ENCODE data around the gene C10orf105.

C10orf105 gene

GRCh38 chr10:71718165-71718698 lies 1.3 kb downstream of the C10orf105 start:
- Histone ChIP-seq H3K36me3 (ENCODE audit: control insufficient read depth in 2 of 2, insufficient read depth in 1 of 2, low read length in 2 of 2) (no peaks in the 10 kb centered on the region), H3K9me3 (ENCODE audit: control insufficient read depth, insufficient read depth, low read depth, low read length) (no peaks in the 10 kb centered on the region), H3K27ac (ENCODE audit: extremely low read depth, low read depth, low read length) (no peak overlapping the region), H3K4me1 (ENCODE audit: control insufficient read depth, insufficient read depth, low read length) (no peaks in the 10 kb centered on the region), H3K4me3 (ENCODE audit: low read depth, low read length) (no peak overlapping the region)
- POLR2A ChIA-PET: no interaction called here
- CTCF ChIA-PET: interaction anchor here (1.1 kb wide), 1 partner anchor 9 kb away, joined by 4 read pairs; no protein-coding TSS in a partner anchor
- TF ChIP-seq REST (tag by site-specific recombination; IDR thresholded peaks at IDR 0.05): no peak
- TF ChIP-seq ZNF580 (tag by site-specific recombination; IDR thresholded peaks at IDR 0.05): no peak
- no peak for TF ChIP-seq ZFP41 (tag by site-specific recombination; IDR thresholded peaks at IDR 0.05; ENCODE audit: borderline replicate concordance)
- no peak for TF ChIP-seq ZBTB1 (tag by site-specific recombination; IDR thresholded peaks at IDR 0.05)
- TF ChIP-seq ZBTB10 (tag by site-specific recombination; IDR thresholded peaks at IDR 0.05): no peak
- TF ChIP-seq ZNF214 (tag by site-specific recombination; IDR thresholded peaks at IDR 0.05; ENCODE audit: borderline replicate concordance): no peak
- TF ChIP-seq ZBTB7A (tag by site-specific recombination; IDR thresholded peaks at IDR 0.05; ENCODE audit: low read depth): no peak
- TF ChIP-seq RBAK (tag by site-specific recombination; IDR thresholded peaks at IDR 0.05): no peak
- no peak for TF ChIP-seq ZNF777 (tag by site-specific recombination; IDR thresholded peaks at IDR 0.05; ENCODE audit: borderline replicate concordance)
- TF ChIP-seq ZNF843 (tag by site-specific recombination; IDR thresholded peaks at IDR 0.05): no peak
- TF ChIP-seq ZNF280D (tag by site-specific recombination; IDR thresholded peaks at IDR 0.05): no peak

GRCh38 chr10:71717551-71717951 lies 2.0 kb downstream of the C10orf105 start:
- CTCF ChIA-PET: interaction anchor here (0.9 to 1.2 kb wide), 2 partner anchors 9 kb away, joined by 4 to 5 read pairs; no protein-coding TSS in a partner anchor

More at GRCh38 chr10:71717551-71717951, 2.0 kb downstream of the C10orf105 start:
- Histone ChIP-seq H3K4me1 (ENCODE audit: control insufficient read depth, insufficient read depth, low read length) (no peaks in the 10 kb centered on the region), H3K4me3 (ENCODE audit: low read depth, low read length) (no peak overlapping the region), H3K27ac (ENCODE audit: extremely low read depth, low read depth, low read length) (no peak overlapping the region), H3K36me3 (ENCODE audit: control insufficient read depth in 2 of 2, insufficient read depth in 1 of 2, low read length in 2 of 2) (no peaks in the 10 kb centered on the region), H3K9me3 (ENCODE audit: control insufficient read depth, insufficient read depth, low read depth, low read length) (no peaks in the 10 kb centered on the region)
- POLR2A ChIA-PET: no interaction called here
- TF ChIP-seq RBAK (tag by site-specific recombination; IDR thresholded peaks at IDR 0.05) (no peak), TRIM28 (IDR thresholded peaks at IDR 0.05; ENCODE audit: borderline replicate concordance, low read length) (no peak), ZNF266 (tag by site-specific recombination; IDR thresholded peaks at IDR 0.05; ENCODE audit: low read depth) (peak; percentile 48; the same call in 1 of the 2 replicates), ZNF391 (tag by site-specific recombination; IDR thresholded peaks at IDR 0.05; ENCODE audit: borderline replicate concordance, low read depth) (no peak), ZNF394 (tag by site-specific recombination; IDR thresholded peaks at IDR 0.05; ENCODE audit: borderline replicate concordance) (no peak), ZNF133 (tag by site-specific recombination; IDR thresholded peaks at IDR 0.05) (no peak), ZBTB10 (tag by site-specific recombination; IDR thresholded peaks at IDR 0.05) (no peak), ZNF558 (tag by site-specific recombination; IDR thresholded peaks at IDR 0.05) (no peak)
